PC-9 (cell line): Measurements from ENCODE around the gene METAP1.

Experiments
- EZH2 ChIP-seq: fragments of 200-600 bp; sonication (generic); IDR thresholded peaks from 2 replicates; pipeline ENCODE4 v1.8.0; 2017; ENCODE audit warnings: antibody characterized with exemption, low read depth
- TF ChIP-seq, protein P1 (sequence below): fragments of 200-600 bp; sonication (generic); conservative IDR thresholded peaks from 2 replicates; pipeline ENCODE4 v1.6.1; 2017; ENCODE audit warnings: mixed run types, antibody characterized with exemption, mild to moderate bottlenecking, moderate library complexity

DNA sequence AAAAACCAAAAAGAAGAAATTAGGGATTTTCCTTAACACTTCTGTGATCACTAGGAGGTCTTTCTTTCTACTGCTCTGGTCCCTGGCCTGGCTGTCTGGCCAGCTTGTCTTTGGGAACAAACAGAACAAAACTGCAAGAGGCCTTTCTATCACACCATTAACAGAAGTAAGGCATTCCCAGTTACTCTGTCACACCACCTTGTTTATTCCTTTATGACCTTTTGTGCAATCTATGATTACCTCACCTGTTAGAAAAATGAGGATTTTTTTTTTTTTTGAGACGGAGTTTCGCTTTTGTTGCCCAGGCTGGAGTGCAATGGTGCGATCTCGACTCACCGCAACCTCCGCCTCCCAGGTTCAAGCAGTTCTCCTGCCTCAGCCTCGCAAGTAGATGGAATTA is 3.0 kb downstream of the METAP1 start:
- TF ChIP-seq, protein P1, sequence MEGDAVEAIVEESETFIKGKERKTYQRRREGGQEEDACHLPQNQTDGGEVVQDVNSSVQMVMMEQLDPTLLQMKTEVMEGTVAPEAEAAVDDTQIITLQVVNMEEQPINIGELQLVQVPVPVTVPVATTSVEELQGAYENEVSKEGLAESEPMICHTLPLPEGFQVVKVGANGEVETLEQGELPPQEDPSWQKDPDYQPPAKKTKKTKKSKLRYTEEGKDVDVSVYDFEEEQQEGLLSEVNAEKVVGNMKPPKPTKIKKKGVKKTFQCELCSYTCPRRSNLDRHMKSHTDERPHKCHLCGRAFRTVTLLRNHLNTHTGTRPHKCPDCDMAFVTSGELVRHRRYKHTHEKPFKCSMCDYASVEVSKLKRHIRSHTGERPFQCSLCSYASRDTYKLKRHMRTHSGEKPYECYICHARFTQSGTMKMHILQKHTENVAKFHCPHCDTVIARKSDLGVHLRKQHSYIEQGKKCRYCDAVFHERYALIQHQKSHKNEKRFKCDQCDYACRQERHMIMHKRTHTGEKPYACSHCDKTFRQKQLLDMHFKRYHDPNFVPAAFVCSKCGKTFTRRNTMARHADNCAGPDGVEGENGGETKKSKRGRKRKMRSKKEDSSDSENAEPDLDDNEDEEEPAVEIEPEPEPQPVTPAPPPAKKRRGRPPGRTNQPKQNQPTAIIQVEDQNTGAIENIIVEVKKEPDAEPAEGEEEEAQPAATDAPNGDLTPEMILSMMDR: no peak
- TF ChIP-seq EZH2: no peak
